DMS 273 (cell line): ENCODE results near the gene ACER2.

Source experiments
- DNase-seq: peaks from one replicate; lab custom pipeline; 2025; ENCODE audit not compliant: unreplicated experiment; lab: John Stamatoyannopoulos, UW

Gene ACER2

GRCh38 chr9:19481971-19482404, 73.2 kb downstream of the ACER2 start:
- DNase-seq: no peak

GRCh38 chr9:19484699-19485098, 75.9 kb downstream of the ACER2 start:
- no peak for DNase-seq

- DNase-seq: peak; percentile 72
Observed at GRCh38 chr9:19485193-19485592, 76.4 kb downstream of the ACER2 start.

- DNase-seq: no peak
Observed at GRCh38 chr9:19486803-19487202, 78.0 kb downstream of the ACER2 start.

GRCh38 chr9:19488721-19489120, 79.9 kb downstream of the ACER2 start:
- DNase-seq: no peak

GRCh38 chr9:19490269-19490668, 81.5 kb downstream of the ACER2 start:
- no peak for DNase-seq

- no peak for DNase-seq
Observed at GRCh38 chr9:19490828-19491227, 82.0 kb downstream of the ACER2 start.

- no peak for DNase-seq
Observed at GRCh38 chr9:19492775-19493173, 84.0 kb downstream of the ACER2 start.

GRCh38 chr9:19493174-19493811, 84.5 kb downstream of the ACER2 start:
- peak; percentile 88 for DNase-seq

GRCh38 chr9:19493876-19494275, 85.1 kb downstream of the ACER2 start:
- DNase-seq: no peak

- DNase-seq: peak; percentile 9
Observed at GRCh38 chr9:19495186-19496028, 86.6 kb downstream of the ACER2 start.

- DNase-seq: no peak
Observed at GRCh38 chr9:19496321-19497050, 87.7 kb downstream of the ACER2 start.

- no peak for DNase-seq
Observed at GRCh38 chr9:19497276-19497675, 88.5 kb downstream of the ACER2 start.

GRCh38 chr9:19498015-19498414, 89.2 kb downstream of the ACER2 start:
- no peak for DNase-seq
